GM12873 (cell line): ENCODE measurements around the gene SKIDA1.

Source experiments
- TF ChIP-seq, protein P1 (sequence below): IDR thresholded peaks from 2 replicates; pipeline ENCODE4 v1.5.1; 2012; ENCODE audit warnings: low read depth, mild to moderate bottlenecking, moderate library complexity, low read length, control low read depth; ENCODE audit not compliant: insufficient read depth; ENCODE audit errors: missing control alignments

SKIDA1 gene

DNA sequence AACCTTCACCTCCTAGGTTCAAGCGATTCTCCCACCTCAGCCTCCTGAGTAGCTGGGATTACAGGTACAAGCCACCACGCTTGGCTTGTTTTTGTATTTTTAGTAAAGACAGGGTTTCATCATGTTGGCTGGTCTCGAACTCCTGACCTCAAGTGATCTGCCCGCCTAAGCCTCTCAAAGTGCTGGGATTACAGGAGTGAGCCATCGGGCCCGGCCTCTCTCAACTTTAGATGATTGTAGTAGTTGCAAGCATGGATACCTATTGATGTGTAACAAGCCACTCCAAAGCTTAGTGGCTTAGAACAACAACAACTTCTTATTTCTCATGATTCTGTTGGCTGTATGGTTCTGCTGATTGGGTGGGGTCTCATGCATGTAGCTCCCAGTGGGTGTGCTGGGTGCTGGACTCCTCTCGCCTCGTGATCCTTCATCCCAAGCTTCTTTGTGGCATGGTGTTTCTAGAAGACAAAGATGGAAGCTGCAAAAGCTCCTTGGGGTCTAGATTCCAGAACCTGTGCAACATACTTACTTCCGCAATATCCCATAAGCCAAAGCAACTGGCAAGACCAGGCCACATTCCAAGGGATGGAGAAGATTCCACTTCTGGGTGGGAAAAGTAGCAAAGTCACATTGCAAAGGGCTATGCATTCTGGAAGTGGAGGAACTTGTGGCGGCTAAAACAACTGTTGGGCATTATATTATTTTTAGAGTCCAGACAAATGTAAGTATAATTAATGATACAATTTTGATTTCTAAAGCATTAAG is 37.9 kb downstream of the SKIDA1 start:
- TF ChIP-seq, protein P1, sequence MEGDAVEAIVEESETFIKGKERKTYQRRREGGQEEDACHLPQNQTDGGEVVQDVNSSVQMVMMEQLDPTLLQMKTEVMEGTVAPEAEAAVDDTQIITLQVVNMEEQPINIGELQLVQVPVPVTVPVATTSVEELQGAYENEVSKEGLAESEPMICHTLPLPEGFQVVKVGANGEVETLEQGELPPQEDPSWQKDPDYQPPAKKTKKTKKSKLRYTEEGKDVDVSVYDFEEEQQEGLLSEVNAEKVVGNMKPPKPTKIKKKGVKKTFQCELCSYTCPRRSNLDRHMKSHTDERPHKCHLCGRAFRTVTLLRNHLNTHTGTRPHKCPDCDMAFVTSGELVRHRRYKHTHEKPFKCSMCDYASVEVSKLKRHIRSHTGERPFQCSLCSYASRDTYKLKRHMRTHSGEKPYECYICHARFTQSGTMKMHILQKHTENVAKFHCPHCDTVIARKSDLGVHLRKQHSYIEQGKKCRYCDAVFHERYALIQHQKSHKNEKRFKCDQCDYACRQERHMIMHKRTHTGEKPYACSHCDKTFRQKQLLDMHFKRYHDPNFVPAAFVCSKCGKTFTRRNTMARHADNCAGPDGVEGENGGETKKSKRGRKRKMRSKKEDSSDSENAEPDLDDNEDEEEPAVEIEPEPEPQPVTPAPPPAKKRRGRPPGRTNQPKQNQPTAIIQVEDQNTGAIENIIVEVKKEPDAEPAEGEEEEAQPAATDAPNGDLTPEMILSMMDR: no peak

DNA sequence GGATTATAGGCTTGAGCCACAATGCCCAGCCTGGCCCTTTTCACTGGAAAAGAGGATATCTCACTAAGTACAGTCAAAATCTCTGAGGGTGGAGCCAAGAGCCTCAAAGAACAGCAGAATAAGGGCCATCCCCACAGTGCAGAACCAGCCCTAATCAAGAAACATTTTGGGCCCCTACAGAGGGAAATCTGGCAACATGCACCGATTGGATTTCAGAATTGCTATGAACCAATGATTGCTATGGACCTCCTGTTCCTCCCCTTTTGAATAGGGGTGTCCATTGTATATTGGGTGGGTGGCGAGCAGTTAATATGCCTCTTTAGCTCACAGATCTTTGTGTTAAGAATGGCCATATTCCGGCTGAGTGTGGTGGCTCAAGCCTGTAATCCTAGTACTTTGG is 42.7 kb downstream of the SKIDA1 start:
- TF ChIP-seq, protein P1: no peak

DNA sequence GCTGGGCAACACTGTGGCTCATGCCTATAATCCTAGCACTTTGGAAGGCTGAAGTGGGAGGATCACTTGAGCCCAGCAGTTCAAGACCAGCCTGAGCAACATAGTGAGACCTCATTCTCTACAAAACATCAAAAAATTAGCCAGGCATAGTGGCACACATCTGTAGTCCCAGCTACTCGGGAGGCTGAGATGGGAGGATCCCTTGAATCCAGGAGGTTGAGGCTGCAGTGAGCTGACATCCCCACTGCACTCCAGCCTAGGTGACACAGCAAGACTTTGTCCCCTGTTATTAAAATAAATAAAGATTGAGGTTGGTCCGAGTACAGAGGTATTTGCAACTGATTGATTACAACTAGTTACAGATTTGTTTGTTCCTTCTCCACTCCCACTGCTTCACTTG is 44.1 kb downstream of the SKIDA1 start:
- TF ChIP-seq, protein P1: no peak

- TF ChIP-seq, protein P1: no peak
Measured at GRCh38 chr10:21479570-21480315, 45.7 kb downstream of the SKIDA1 start.

GRCh38 chr10:21475393-21475792 is 50.1 kb downstream of the SKIDA1 start:
- TF ChIP-seq, protein P1: no peak

DNA sequence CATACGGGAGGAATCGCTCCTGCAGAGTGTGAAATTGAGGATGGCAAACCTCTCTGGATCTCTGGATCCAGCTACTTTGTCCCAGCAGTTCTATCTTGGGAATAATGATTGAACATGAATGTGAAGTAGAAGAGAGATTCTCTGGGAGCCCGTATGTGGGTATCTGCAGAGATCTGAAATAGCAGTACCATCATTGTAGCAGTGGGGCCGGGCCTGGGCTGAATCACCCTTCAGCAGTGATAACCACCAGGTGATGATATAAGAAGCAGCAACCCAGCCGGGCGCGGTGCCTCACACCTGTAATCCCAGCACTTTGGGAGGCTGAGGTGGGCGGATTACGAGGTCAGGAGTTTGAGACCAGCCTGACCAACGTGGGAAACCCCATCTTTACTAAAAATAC is 51.9 kb downstream of the SKIDA1 start:
- TF ChIP-seq, protein P1: no peak

- TF ChIP-seq, protein P1: no peak
Measured at GRCh38 chr10:21473135-21473534, 52.3 kb downstream of the SKIDA1 start.
